B cell (primary cell): Measurements from ENCODE around the gene STK4. TPM values are rescaled to one million over a fixed set of nuclear protein-coding genes. Genes with fewer than 3 reads are reported as not detected.

Source experiments
- ATAC-seq: fragments of 200-7000 bp; cut with Tn5 transposase; one replicate; pipeline ENCODE4 v1.10.0; 2021; ENCODE audit warnings: low read depth, mild to moderate bottlenecking, moderate number of reproducible peaks, moderate library complexity
- CTCF ChIA-PET: fragments of 350-600 bp; sonication (Branson Sonifier 250); formaldehyde crosslinking; loops from one replicate; lab custom pipeline; 2021; ENCODE audit warnings: antibody characterized with exemption, inconsistent platforms; lab: Charles Lee
- POLR2A ChIA-PET: fragments of 350-600 bp; sonication (Branson Sonifier 250); formaldehyde crosslinking; loops from one replicate; lab custom pipeline; 2021; ENCODE audit warnings: antibody characterized with exemption; lab: Charles Lee
- DNase-seq: peaks from one replicate; pipeline ENCODE4 v3.0.0; 2013
- H2AFZ ChIP-seq: 2 replicates; pipeline ENCODE4 v1.6.1; 2012; ENCODE audit warnings: mild to moderate bottlenecking, low read depth, low read length; ENCODE audit not compliant: insufficient read depth, poor library complexity, severe bottlenecking
- H3K27ac ChIP-seq, 2 donors: 1 replicate in 1 of 2; 2 replicates in 1 of 2; pipeline ENCODE4 v1.5.1; 2012 to 2013; ENCODE audit warnings: low read length in 2 of 2, mild to moderate bottlenecking in 2 of 2, moderate library complexity in 1 of 2
- H3K27me3 ChIP-seq, 4 experiments: fragments of 200-600 bp in 1 of 4; sonication (generic) in 1 of 4; replicated peaks in 1 of 4; 1 replicate in 2 of 4; 2 replicates in 2 of 4; pipeline versions ENCODE4 v1.6.1 to v1.7.0; 2013 to 2016; ENCODE audit warnings: low read length in 3 of 4, mild to moderate bottlenecking in 2 of 4, mixed read lengths in 1 of 4, moderate library complexity in 1 of 4; ENCODE audit not compliant: insufficient read depth in 4 of 4, control insufficient read depth in 3 of 4; ENCODE audit errors: control extremely low read depth in 1 of 4
- H3K36me3 ChIP-seq, 2 experiments: replicated peaks in 1 of 2; 1 replicate in 1 of 2; 2 replicates in 1 of 2; pipeline versions ENCODE4 v1.6.1 to v1.7.1; 2013; ENCODE audit warnings: low read length in 1 of 2; ENCODE audit not compliant: insufficient read depth in 2 of 2, control insufficient read depth in 1 of 2; ENCODE audit errors: control extremely low read depth in 1 of 2, extremely low read depth in 1 of 2
- H3K4me1 ChIP-seq, 2 donors: fragments of 200-600 bp in 1 of 2; sonication (generic) in 1 of 2; 1 replicate in 1 of 2; 2 replicates in 1 of 2; pipeline versions ENCODE4 v1.5.1 to v1.6.1; 2013 to 2017; ENCODE audit warnings: low read length in 2 of 2; ENCODE audit not compliant: control insufficient read depth in 2 of 2, insufficient read depth in 2 of 2
- H3K4me2 ChIP-seq: replicated peaks from 2 replicates; pipeline ENCODE3; 2012; ENCODE audit warnings: mild to moderate bottlenecking, low read depth, low read length; ENCODE audit not compliant: poor library complexity, severe bottlenecking
- H3K4me3 ChIP-seq, 5 experiments: fragments of 200-600 bp in 1 of 5; sonication (generic) in 1 of 5; 1 replicate in 3 of 5; 2 replicates in 2 of 5; pipeline versions ENCODE4 v1.5.1 to v1.7.0; 2011 to 2016; ENCODE audit warnings: low read length in 4 of 5, mild to moderate bottlenecking in 4 of 5, low read depth in 2 of 5, control low read depth in 1 of 5, moderate library complexity in 1 of 5; ENCODE audit not compliant: insufficient read depth in 1 of 5; ENCODE audit errors: control extremely low read depth in 1 of 5, extremely low read depth in 1 of 5
- H3K79me2 ChIP-seq: fragments of 200-600 bp; sonication (generic); one replicate; pipeline ENCODE4 v1.6.0; 2016; ENCODE audit warnings: low read length; ENCODE audit not compliant: control insufficient read depth, insufficient read depth
- H3K9ac ChIP-seq: fragments of 200-600 bp; sonication (generic); 2 replicates; pipeline ENCODE4 v1.6.1; 2017; ENCODE audit warnings: mild to moderate bottlenecking, low read length, moderate library complexity
- H3K9me3 ChIP-seq, 3 donors: one replicate each; pipeline versions ENCODE4 v1.6.1 to v1.7.1; 2013; ENCODE audit warnings: low read length in 2 of 3; ENCODE audit not compliant: control insufficient read depth in 2 of 3, insufficient read depth in 1 of 3; ENCODE audit errors: control extremely low read depth in 1 of 3
- H4K20me1 ChIP-seq: 2 replicates; pipeline ENCODE4 v1.6.0; 2012; ENCODE audit warnings: mild to moderate bottlenecking, low read length; ENCODE audit not compliant: insufficient read depth, control insufficient read depth, poor library complexity, severe bottlenecking
- H3K27ac Mint-ChIP-seq: one replicate; pipeline ENCODE4 v1.8.0; 2021; ENCODE audit warnings: mixed read lengths
- H3K27me3 Mint-ChIP-seq: one replicate; pipeline ENCODE4 v1.8.0; 2021; ENCODE audit warnings: mixed read lengths
- H3K4me1 Mint-ChIP-seq: one replicate; pipeline ENCODE4 v1.8.0; 2021; ENCODE audit warnings: mixed read lengths
- H3K4me3 Mint-ChIP-seq: one replicate; pipeline ENCODE4 v1.8.0; 2021; ENCODE audit warnings: mixed read lengths
- H3K9me3 Mint-ChIP-seq: one replicate; pipeline ENCODE4 v1.8.0; 2022; ENCODE audit warnings: mixed read lengths; ENCODE audit not compliant: insufficient read depth
- EZH2 ChIP-seq: IDR thresholded peaks from 2 replicates; pipeline ENCODE4 v1.6.1; 2012; ENCODE audit warnings: borderline replicate concordance, low read depth, mild to moderate bottlenecking, moderate library complexity, low read length; ENCODE audit not compliant: insufficient read depth, poor library complexity, severe bottlenecking
- WGBS: methylation state at CpG from one replicate; pipeline ENCODE4 v1.1.5; 2013; ENCODE audit warnings: missing lambda C conversion rate; ENCODE audit not compliant: insufficient coverage; 5-methylcytosine and 5-hydroxymethylcytosine counted together
- intact Hi-C: fragments of 100-400 bp; cut with micrococcal nuclease; formaldehyde crosslinking; loops from one replicate; pipeline ENCODE4 v1.10.0; 2022
- polyA plus RNA-seq: library from polyadenylated mRNA; depleted of rRNA; stranded (reverse); fragments of >200 nt; gene quantifications from 2 replicates; pipeline ENCODE4 v1.2.3, GENCODE V29; 2012
- total RNA-seq, 2 donors: library from RNA; stranded (reverse); fragments of 120-200 nt in 1 of 2; gene quantifications; 1 replicate in 1 of 2; 2 replicates in 1 of 2; pipeline versions ENCODE4 v1.2.3 to v1.2.4, GENCODE V29; 2013 to 2022
- TF ChIP-seq, protein P1 (sequence below): fragments of 200-600 bp; IDR thresholded peaks from one replicate; pipeline ENCODE4 v1.8.0; 2022; ENCODE audit warnings: antibody characterized with exemption, mild to moderate bottlenecking

STK4 gene
- total and polyA plus RNA-seq, 2 donors (not counting 1 experiment from before 2014, with no cell fraction given), result 38.9 to 324 TPM

DNA sequence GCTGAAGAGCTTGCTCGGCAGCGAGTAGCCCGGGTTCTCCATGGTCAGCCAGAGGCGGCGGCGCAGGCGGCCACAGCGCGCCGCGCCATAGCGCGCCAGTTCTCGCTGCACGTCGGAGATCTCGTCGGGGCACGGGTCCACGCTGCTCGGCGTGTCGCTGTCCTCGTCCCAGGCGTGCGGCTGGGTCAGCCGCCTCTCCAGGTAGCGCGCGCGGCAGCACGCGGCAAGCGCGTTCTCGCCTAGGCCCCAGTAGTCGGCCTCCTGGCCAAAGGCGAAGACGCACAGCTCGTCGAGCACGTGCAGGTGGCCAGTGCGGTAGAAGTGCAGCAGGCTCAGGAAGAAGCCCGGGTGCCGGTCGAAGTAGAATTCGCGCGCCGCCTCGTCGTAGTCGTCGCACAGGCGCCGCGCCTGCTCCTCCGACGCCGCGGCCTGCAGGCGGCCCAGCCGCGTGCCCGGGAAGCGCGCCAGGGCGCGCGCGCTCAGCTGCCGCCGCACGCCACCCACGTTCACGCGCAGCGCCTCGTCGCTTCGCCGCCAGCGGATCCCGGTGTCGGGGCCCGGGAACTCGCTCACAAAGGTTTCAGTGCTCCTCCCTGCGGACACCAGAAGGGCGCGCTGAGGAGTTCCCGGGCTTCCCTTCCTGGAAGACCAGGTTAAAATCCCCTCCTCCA is 131.9 kb downstream of the STK4 start:
- Histone ChIP-seq H3K4me1 (peaks cover 22 to 23% of the 10 kb centered on the region in 2 donors), H3K9ac (peak overlapping the region; percentile 44), H4K20me1 (no peaks in the 10 kb centered on the region), H3K4me3 (peak overlapping the region in 3 of 5 experiments; percentile 33 to 41 (median 40)), H3K79me2 (no peaks in the 10 kb centered on the region), H3K27ac (no peak overlapping the region), H2AFZ (peak overlapping the region; percentile 5), H3K36me3 (no peaks in the 10 kb centered on the region), H3K4me2 (peak overlapping the region; percentile 78), H3K27me3 (peaks cover 0 to 50% (median 31%) of the 10 kb centered on the region in 4 experiments), H3K9me3 (peaks cover 0 to 8% (median 0%) of the 10 kb centered on the region in 3 donors)
- H3K4me1 Mint-ChIP-seq, result peaks cover 18% of the 10 kb centered on the region
- no peak overlapping the region for H3K27ac Mint-ChIP-seq
- DNase-seq (no peak), ATAC-seq (no peak)
- peak overlapping the region; percentile 83 for H3K4me3 Mint-ChIP-seq
- POLR2A ChIA-PET, result no interaction called here
- no peaks in the 10 kb centered on the region for H3K9me3 Mint-ChIP-seq
- TF ChIP-seq EZH2, result no peak
- TF ChIP-seq, protein P1, sequence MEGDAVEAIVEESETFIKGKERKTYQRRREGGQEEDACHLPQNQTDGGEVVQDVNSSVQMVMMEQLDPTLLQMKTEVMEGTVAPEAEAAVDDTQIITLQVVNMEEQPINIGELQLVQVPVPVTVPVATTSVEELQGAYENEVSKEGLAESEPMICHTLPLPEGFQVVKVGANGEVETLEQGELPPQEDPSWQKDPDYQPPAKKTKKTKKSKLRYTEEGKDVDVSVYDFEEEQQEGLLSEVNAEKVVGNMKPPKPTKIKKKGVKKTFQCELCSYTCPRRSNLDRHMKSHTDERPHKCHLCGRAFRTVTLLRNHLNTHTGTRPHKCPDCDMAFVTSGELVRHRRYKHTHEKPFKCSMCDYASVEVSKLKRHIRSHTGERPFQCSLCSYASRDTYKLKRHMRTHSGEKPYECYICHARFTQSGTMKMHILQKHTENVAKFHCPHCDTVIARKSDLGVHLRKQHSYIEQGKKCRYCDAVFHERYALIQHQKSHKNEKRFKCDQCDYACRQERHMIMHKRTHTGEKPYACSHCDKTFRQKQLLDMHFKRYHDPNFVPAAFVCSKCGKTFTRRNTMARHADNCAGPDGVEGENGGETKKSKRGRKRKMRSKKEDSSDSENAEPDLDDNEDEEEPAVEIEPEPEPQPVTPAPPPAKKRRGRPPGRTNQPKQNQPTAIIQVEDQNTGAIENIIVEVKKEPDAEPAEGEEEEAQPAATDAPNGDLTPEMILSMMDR, result no peak
- intact Hi-C loops, result loop anchor here (5.0 kb wide), 1 partner anchor 351 kb away; the partner anchor contains the start of gene KCNK15
- CTCF ChIA-PET, result interaction anchor here (1.0 to 7.5 kb wide), 11 partner anchors 8 to 673 kb away, joined by 3 to 134 read pairs (median 10); no protein-coding TSS in a partner anchor
- 14% methylated on average over 87 of the region's 91 CpGs for WGBS
- H3K27me3 Mint-ChIP-seq, result peaks cover 43% of the 10 kb centered on the region
